Panc1 (cell line): Measurements from ENCODE around the gene SLC46A3.

Experiments
- CTCF ChIP-seq: fragments of 450-650 bp; IDR thresholded peaks from 2 replicates; pipeline ENCODE4 v1.5.1; 2017; ENCODE audit warnings: mild to moderate bottlenecking
- POLR2AphosphoS5 ChIP-seq: IDR thresholded peaks from 2 replicates; pipeline ENCODE4 v1.6.1; 2012; ENCODE audit warnings: mild to moderate bottlenecking, low read depth, low read length, moderate library complexity

- no peak for TF ChIP-seq CTCF
- TF ChIP-seq POLR2AphosphoS5: no peak
Measured at GRCh38 chr13:28761586-28761985, 42.8 kb upstream of the SLC46A3 start.
